ENCODE measurements around the gene RABIF.

- TF ChIP-seq EZH2 (IDR thresholded peaks at IDR 0.05; ENCODE audit: borderline replicate concordance, low read depth, low read length, severe bottlenecking), result no peak
- TF ChIP-seq, protein P1, sequence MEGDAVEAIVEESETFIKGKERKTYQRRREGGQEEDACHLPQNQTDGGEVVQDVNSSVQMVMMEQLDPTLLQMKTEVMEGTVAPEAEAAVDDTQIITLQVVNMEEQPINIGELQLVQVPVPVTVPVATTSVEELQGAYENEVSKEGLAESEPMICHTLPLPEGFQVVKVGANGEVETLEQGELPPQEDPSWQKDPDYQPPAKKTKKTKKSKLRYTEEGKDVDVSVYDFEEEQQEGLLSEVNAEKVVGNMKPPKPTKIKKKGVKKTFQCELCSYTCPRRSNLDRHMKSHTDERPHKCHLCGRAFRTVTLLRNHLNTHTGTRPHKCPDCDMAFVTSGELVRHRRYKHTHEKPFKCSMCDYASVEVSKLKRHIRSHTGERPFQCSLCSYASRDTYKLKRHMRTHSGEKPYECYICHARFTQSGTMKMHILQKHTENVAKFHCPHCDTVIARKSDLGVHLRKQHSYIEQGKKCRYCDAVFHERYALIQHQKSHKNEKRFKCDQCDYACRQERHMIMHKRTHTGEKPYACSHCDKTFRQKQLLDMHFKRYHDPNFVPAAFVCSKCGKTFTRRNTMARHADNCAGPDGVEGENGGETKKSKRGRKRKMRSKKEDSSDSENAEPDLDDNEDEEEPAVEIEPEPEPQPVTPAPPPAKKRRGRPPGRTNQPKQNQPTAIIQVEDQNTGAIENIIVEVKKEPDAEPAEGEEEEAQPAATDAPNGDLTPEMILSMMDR (IDR thresholded peaks at IDR 0.05; ENCODE audit: borderline replicate concordance, extremely low read depth, low read length, poor library complexity, severe bottlenecking), result no peak
These were observed 49.5 kb upstream of the RABIF start for GRCh38 chr1:202938287-202938925.

All from DND-41 (cell line).